BE2C (cell line): ENCODE results near the gene NRXN2.
A peak's percentile ranks its signal among the peaks of the same experiment; 100 is the strongest.

Experiments
- DNase-seq: peaks from one replicate; pipeline ENCODE4 v3.0.0-alpha.2; 2020
- H3K27me3 ChIP-seq: fragments of 250-450 bp; sonication (Bioruptor Pico); 2 replicates; pipeline ENCODE4 v1.5.1; 2020; ENCODE audit warnings: mild to moderate bottlenecking
- H3K36me3 ChIP-seq: fragments of 250-450 bp; sonication (Bioruptor Pico); 2 replicates; pipeline ENCODE4 v1.5.1; 2020; ENCODE audit warnings: mild to moderate bottlenecking
- H3K4me1 ChIP-seq: fragments of 250-450 bp; sonication (Bioruptor Pico); 2 replicates; pipeline ENCODE4 v1.5.1; 2020
- H3K4me3 ChIP-seq: 2 replicates; pipeline ENCODE4 v1.5.1; 2011; ENCODE audit warnings: low read depth, low read length
- H3K9me3 ChIP-seq: fragments of 250-450 bp; sonication (Bioruptor Pico); 2 replicates; pipeline ENCODE4 v1.5.1; 2020
- CTCF ChIP-seq: IDR thresholded peaks from 2 replicates; pipeline ENCODE4 v1.5.1; 2012; ENCODE audit warnings: mild to moderate bottlenecking, low read depth, low read length

Gene NRXN2

GRCh38 chr11:64633555-64634159, 89.3 kb downstream of the NRXN2 start:
- no peak for DNase-seq
- no peak for TF ChIP-seq CTCF
- no peaks in the 10 kb centered on the region for H3K27me3 ChIP-seq
- no peaks in the 10 kb centered on the region; the same call in 1 of the 2 replicates for H3K4me1 ChIP-seq
- H3K4me3 ChIP-seq = no peak overlapping the region
- no peaks in the 10 kb centered on the region for H3K36me3 ChIP-seq
- no peaks in the 10 kb centered on the region for H3K9me3 ChIP-seq

- no peak for TF ChIP-seq CTCF
- no peak overlapping the region for H3K4me3 ChIP-seq
- no peaks in the 10 kb centered on the region for H3K27me3 ChIP-seq
- H3K36me3 ChIP-seq = no peaks in the 10 kb centered on the region
- no peaks in the 10 kb centered on the region; the same call in 1 of the 2 replicates for H3K4me1 ChIP-seq
- no peak for DNase-seq
- no peaks in the 10 kb centered on the region for H3K9me3 ChIP-seq
Measured at GRCh38 chr11:64632654-64633053, 90.3 kb downstream of the NRXN2 start.

GRCh38 chr11:64632237-64632636, 90.8 kb downstream of the NRXN2 start:
- H3K4me3 ChIP-seq = no peak overlapping the region
- H3K9me3 ChIP-seq = no peaks in the 10 kb centered on the region
- H3K36me3 ChIP-seq = no peaks in the 10 kb centered on the region
- no peak for TF ChIP-seq CTCF
- no peaks in the 10 kb centered on the region for H3K27me3 ChIP-seq
- DNase-seq = no peak
- no peaks in the 10 kb centered on the region for H3K4me1 ChIP-seq

GRCh38 chr11:64631675-64632074, 91.3 kb downstream of the NRXN2 start:
- no peak overlapping the region for H3K4me3 ChIP-seq
- H3K27me3 ChIP-seq = no peaks in the 10 kb centered on the region
- H3K4me1 ChIP-seq = no peaks in the 10 kb centered on the region
- no peaks in the 10 kb centered on the region for H3K36me3 ChIP-seq
- DNase-seq = no peak
- TF ChIP-seq CTCF = no peak
- H3K9me3 ChIP-seq = no peaks in the 10 kb centered on the region

GRCh38 chr11:64629796-64630562, 93.0 kb downstream of the NRXN2 start:
- Histone ChIP-seq H3K4me1 (no peaks in the 10 kb centered on the region), H3K4me3 (no peak overlapping the region), H3K9me3 (no peaks in the 10 kb centered on the region), H3K36me3 (no peaks in the 10 kb centered on the region), H3K27me3 (no peaks in the 10 kb centered on the region)
- DNase-seq = peak; percentile 34
- TF ChIP-seq CTCF = no peak

- Histone ChIP-seq H3K4me1 (no peaks in the 10 kb centered on the region), H3K27me3 (no peaks in the 10 kb centered on the region), H3K36me3 (no peaks in the 10 kb centered on the region), H3K9me3 (no peaks in the 10 kb centered on the region), H3K4me3 (no peak overlapping the region)
- no peak for TF ChIP-seq CTCF
- DNase-seq = no peak
Measured at GRCh38 chr11:64629103-64629502, 93.9 kb downstream of the NRXN2 start.
